ENCODE results near the gene EIF4E3.

Gene EIF4E3

GRCh38 chr3:71709908-71710511, 15.2 kb downstream of the EIF4E3 start:
- Histone ChIP-seq H3K36me3 (ENCODE audit: insufficient read depth, low read length) (no peaks in the 10 kb centered on the region), H3K4me1 (ENCODE audit: insufficient read depth, low read length) (no peaks in the 10 kb centered on the region), H3K9ac (ENCODE audit: low read depth, low read length) (no peak overlapping the region), H3K9me3 (ENCODE audit: control insufficient read depth, insufficient read depth, low read length) (no peaks in the 10 kb centered on the region)

GRCh38 chr3:71708476-71709105, 16.6 kb downstream of the EIF4E3 start:
- Histone ChIP-seq H3K36me3 (ENCODE audit: insufficient read depth, low read length) (no peaks in the 10 kb centered on the region), H3K9ac (ENCODE audit: low read depth, low read length) (no peak overlapping the region), H3K9me3 (ENCODE audit: control insufficient read depth, insufficient read depth, low read length) (no peaks in the 10 kb centered on the region), H3K4me1 (ENCODE audit: insufficient read depth, low read length) (peaks cover 10% of the 10 kb centered on the region)

DNA sequence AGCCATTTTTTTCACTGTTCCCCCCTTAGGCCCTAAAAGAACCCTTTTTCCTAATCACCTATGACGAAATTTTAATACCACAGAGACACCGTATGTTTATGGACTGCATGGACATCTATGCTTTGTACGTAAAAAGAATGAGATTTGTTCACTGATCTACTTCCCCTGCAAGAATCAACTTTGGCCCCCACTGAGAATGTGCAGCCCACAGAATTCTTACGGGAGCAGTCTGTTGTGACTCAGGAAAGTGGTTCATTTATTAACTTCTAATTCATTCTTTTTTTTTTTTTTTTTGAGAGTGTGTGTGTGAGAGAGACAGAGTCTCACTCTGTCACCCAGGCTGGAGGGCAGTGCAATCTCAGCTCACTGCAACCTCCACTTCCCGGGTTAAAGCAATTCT, 17.6 kb downstream of the EIF4E3 start:
- Histone ChIP-seq H3K9me3 (ENCODE audit: control insufficient read depth, insufficient read depth, low read length) (no peaks in the 10 kb centered on the region), H3K36me3 (ENCODE audit: insufficient read depth, low read length) (no peaks in the 10 kb centered on the region), H3K4me1 (ENCODE audit: insufficient read depth, low read length) (peaks cover 14% of the 10 kb centered on the region), H3K9ac (ENCODE audit: low read depth, low read length) (no peak overlapping the region)

GRCh38 chr3:71705681-71706080, 19.5 kb downstream of the EIF4E3 start:
- Histone ChIP-seq H3K9ac (ENCODE audit: low read depth, low read length) (no peak overlapping the region), H3K9me3 (ENCODE audit: control insufficient read depth, insufficient read depth, low read length) (no peaks in the 10 kb centered on the region), H3K36me3 (ENCODE audit: insufficient read depth, low read length) (no peaks in the 10 kb centered on the region), H3K4me1 (ENCODE audit: insufficient read depth, low read length) (peaks cover 14% of the 10 kb centered on the region)

DNA sequence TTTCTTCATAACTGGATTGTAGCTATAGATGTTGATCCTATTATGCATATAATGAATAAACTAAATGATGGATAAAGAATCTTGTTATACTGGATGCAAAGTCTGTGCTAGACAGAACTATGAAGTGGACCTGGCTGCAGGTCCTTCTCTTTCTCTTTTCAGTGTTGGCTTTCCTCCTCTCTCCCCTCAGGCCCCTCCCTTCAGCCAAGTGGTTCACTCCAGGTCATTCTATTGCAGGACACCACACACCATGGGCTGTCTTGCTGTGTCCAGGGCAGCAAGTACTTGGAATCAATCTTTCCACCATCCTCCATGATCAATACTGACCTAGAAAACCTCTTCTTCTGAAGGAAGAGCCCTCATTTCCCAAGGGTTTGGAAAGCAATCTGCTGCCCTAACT, 20.3 kb downstream of the EIF4E3 start:
- Histone ChIP-seq H3K4me1 (ENCODE audit: insufficient read depth, low read length) (peaks cover 14% of the 10 kb centered on the region), H3K9ac (ENCODE audit: low read depth, low read length) (no peak overlapping the region), H3K36me3 (ENCODE audit: insufficient read depth, low read length) (no peaks in the 10 kb centered on the region), H3K9me3 (ENCODE audit: control insufficient read depth, insufficient read depth, low read length) (no peaks in the 10 kb centered on the region)

DNA sequence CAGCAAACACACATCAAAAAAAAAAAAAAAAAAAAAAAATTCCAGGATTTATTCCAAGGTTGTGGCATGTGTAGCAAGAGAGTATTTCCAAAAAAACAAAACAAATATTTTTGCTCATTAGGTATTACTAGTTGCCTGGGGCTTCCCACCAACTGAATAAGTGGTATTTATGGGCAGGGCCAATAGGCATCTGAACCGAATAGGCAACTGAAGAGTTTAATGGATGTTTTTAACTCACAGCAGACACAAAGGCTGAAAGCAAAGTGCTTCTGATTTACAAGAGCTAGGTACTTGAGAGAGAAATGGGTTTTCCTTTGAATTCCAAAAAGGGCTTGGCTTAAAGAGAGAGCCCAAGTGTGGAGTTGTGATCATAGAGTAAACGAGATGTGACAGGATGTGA, 21.4 kb downstream of the EIF4E3 start:
- H3K9me3 ChIP-seq (ENCODE audit: control insufficient read depth, insufficient read depth, low read length) = no peaks in the 10 kb centered on the region
- H3K36me3 ChIP-seq (ENCODE audit: insufficient read depth, low read length) = no peaks in the 10 kb centered on the region
- no peak overlapping the region for H3K9ac ChIP-seq (ENCODE audit: low read depth, low read length)
- H3K4me1 ChIP-seq (ENCODE audit: insufficient read depth, low read length) = peaks cover 14% of the 10 kb centered on the region

GRCh38 chr3:71702131-71703024, 22.8 kb downstream of the EIF4E3 start:
- Histone ChIP-seq H3K9ac (ENCODE audit: low read depth, low read length) (no peak overlapping the region), H3K9me3 (ENCODE audit: control insufficient read depth, insufficient read depth, low read length) (no peaks in the 10 kb centered on the region), H3K36me3 (ENCODE audit: insufficient read depth, low read length) (no peaks in the 10 kb centered on the region), H3K4me1 (ENCODE audit: insufficient read depth, low read length) (peaks cover 14% of the 10 kb centered on the region)

- no peak overlapping the region for H3K9ac ChIP-seq (ENCODE audit: low read depth, low read length)
- H3K9me3 ChIP-seq (ENCODE audit: control insufficient read depth, insufficient read depth, low read length) = no peaks in the 10 kb centered on the region
- peaks cover 14% of the 10 kb centered on the region for H3K4me1 ChIP-seq (ENCODE audit: insufficient read depth, low read length)
- H3K36me3 ChIP-seq (ENCODE audit: insufficient read depth, low read length) = no peaks in the 10 kb centered on the region
Measured at GRCh38 chr3:71701251-71701762, 23.9 kb downstream of the EIF4E3 start.

- H3K9ac ChIP-seq (ENCODE audit: low read depth, low read length) = no peak overlapping the region
- no peaks in the 10 kb centered on the region for H3K9me3 ChIP-seq (ENCODE audit: control insufficient read depth, insufficient read depth, low read length)
- H3K36me3 ChIP-seq (ENCODE audit: insufficient read depth, low read length) = no peaks in the 10 kb centered on the region
- peaks cover 26% of the 10 kb centered on the region for H3K4me1 ChIP-seq (ENCODE audit: insufficient read depth, low read length)
Measured at GRCh38 chr3:71695000-71695482, 30.2 kb downstream of the EIF4E3 start.

- Histone ChIP-seq H3K9me3 (ENCODE audit: control insufficient read depth, insufficient read depth, low read length) (no peaks in the 10 kb centered on the region), H3K4me1 (ENCODE audit: insufficient read depth, low read length) (peaks cover 30% of the 10 kb centered on the region), H3K9ac (ENCODE audit: low read depth, low read length) (no peak overlapping the region), H3K36me3 (ENCODE audit: insufficient read depth, low read length) (no peaks in the 10 kb centered on the region)
Measured at GRCh38 chr3:71694358-71694999, 30.7 kb downstream of the EIF4E3 start.

- Histone ChIP-seq H3K9ac (ENCODE audit: low read depth, low read length) (no peak overlapping the region), H3K9me3 (ENCODE audit: control insufficient read depth, insufficient read depth, low read length) (no peaks in the 10 kb centered on the region), H3K4me1 (ENCODE audit: insufficient read depth, low read length) (peaks cover 36% of the 10 kb centered on the region)
Measured at GRCh38 chr3:71693641-71694040, 31.6 kb downstream of the EIF4E3 start.

DNA sequence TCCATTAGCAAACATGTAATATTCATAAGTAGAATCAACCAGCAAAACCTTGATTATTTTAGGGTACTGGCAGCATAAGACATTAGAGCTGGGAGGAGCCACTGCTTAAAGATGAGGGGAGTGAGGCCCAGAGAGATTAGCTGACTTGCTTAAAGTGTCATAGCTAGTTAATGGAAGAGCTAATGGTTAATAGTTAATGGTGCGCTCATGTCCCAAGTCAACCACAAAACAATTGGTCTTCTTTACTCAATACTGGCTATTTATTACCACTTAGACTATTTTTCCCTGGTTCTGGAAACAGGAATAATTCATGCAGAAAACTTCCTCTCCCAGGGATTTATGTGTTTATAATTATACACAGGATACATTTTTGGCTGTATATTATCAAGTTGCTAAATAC, 33.1 kb downstream of the EIF4E3 start:
- Histone ChIP-seq H3K9ac (ENCODE audit: low read depth, low read length) (no peak overlapping the region), H3K36me3 (ENCODE audit: insufficient read depth, low read length) (no peaks in the 10 kb centered on the region), H3K4me1 (ENCODE audit: insufficient read depth, low read length) (peaks cover 50% of the 10 kb centered on the region), H3K9me3 (ENCODE audit: control insufficient read depth, insufficient read depth, low read length) (no peaks in the 10 kb centered on the region)

More at GRCh38 chr3:71693641-71694040, 31.6 kb downstream of the EIF4E3 start:
- no peaks in the 10 kb centered on the region for H3K36me3 ChIP-seq (ENCODE audit: insufficient read depth, low read length)

GRCh38 chr3:71690341-71690841, 34.8 kb downstream of the EIF4E3 start:
- Histone ChIP-seq H3K9me3 (ENCODE audit: control insufficient read depth, insufficient read depth, low read length) (no peaks in the 10 kb centered on the region), H3K9ac (ENCODE audit: low read depth, low read length) (no peak overlapping the region), H3K36me3 (ENCODE audit: insufficient read depth, low read length) (no peaks in the 10 kb centered on the region), H3K4me1 (ENCODE audit: insufficient read depth, low read length) (peaks cover 50% of the 10 kb centered on the region)

GRCh38 chr3:71689291-71689690, 35.9 kb downstream of the EIF4E3 start:
- H3K36me3 ChIP-seq (ENCODE audit: insufficient read depth, low read length) = no peaks in the 10 kb centered on the region
- peaks cover 53% of the 10 kb centered on the region for H3K4me1 ChIP-seq (ENCODE audit: insufficient read depth, low read length)
- no peaks in the 10 kb centered on the region for H3K9me3 ChIP-seq (ENCODE audit: control insufficient read depth, insufficient read depth, low read length)
- H3K9ac ChIP-seq (ENCODE audit: low read depth, low read length) = no peak overlapping the region

Data from ES-I3 (cell line).